ENCODE results near the gene TEKT2.

DNA sequence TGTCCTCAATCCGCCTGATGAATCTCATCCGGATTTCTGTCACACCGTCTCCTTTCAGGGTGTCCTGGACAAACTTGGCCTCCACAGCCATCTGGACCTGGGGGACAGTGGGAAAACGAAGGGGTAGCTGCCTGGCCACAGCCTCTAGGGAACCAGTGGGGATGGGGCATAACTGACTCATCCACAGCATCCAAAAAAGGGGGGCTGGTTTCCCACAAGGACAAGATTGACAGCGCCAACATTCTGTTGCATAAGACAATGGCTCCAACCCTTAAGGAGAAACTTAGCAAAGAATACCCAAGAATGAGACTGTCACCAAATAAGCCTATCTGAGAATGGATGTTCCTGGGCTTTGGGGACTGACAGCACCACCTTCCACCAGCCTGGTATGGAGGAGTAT is 53.3 kb downstream of the TEKT2 start:
- TF ChIP-seq, protein P1, sequence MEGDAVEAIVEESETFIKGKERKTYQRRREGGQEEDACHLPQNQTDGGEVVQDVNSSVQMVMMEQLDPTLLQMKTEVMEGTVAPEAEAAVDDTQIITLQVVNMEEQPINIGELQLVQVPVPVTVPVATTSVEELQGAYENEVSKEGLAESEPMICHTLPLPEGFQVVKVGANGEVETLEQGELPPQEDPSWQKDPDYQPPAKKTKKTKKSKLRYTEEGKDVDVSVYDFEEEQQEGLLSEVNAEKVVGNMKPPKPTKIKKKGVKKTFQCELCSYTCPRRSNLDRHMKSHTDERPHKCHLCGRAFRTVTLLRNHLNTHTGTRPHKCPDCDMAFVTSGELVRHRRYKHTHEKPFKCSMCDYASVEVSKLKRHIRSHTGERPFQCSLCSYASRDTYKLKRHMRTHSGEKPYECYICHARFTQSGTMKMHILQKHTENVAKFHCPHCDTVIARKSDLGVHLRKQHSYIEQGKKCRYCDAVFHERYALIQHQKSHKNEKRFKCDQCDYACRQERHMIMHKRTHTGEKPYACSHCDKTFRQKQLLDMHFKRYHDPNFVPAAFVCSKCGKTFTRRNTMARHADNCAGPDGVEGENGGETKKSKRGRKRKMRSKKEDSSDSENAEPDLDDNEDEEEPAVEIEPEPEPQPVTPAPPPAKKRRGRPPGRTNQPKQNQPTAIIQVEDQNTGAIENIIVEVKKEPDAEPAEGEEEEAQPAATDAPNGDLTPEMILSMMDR (conservative IDR thresholded peaks at IDR 0.05; ENCODE audit: low read length): no peak
- no peak for TF ChIP-seq EZH2phosphoT487 (IDR thresholded peaks at IDR 0.05; ENCODE audit: borderline replicate concordance)

Measured in Loucy (cell line).